Lung (tissue), 12 donors: Measurements from ENCODE around the gene ADAMTS4. TPM values are rescaled to one million over a fixed set of nuclear protein-coding genes. Genes with fewer than 3 reads are reported as not detected.

Experiments used
- ATAC-seq: fragments of 200-7000 bp; cut with Tn5 transposase; one replicate; pipeline ENCODE4 v1.9.1; 2020; ENCODE audit warnings: moderate number of reproducible peaks; ENCODE audit not compliant: insufficient read depth, low FRiP score
- DNase-seq, 3 donors: peaks; one replicate each; pipeline ENCODE4 v3.0.0-alpha.2; 2013 to 2017
- H3K27ac ChIP-seq, 2 donors: one replicate each; pipeline ENCODE4 v1.5.1; 2013; ENCODE audit warnings: mild to moderate bottlenecking in 2 of 2, moderate library complexity in 2 of 2, control low read depth in 1 of 2, inconsistent platforms in 1 of 2, low read depth in 1 of 2, low read length in 1 of 2
- H3K27me3 ChIP-seq, 3 donors: one replicate each; pipeline ENCODE4 v1.5.1; 2013; ENCODE audit warnings: low read length in 2 of 3; ENCODE audit not compliant: control insufficient read depth in 3 of 3, insufficient read depth in 3 of 3
- H3K36me3 ChIP-seq, 4 donors: one replicate each; pipeline ENCODE4 v1.5.1; 2013; ENCODE audit warnings: low read length in 4 of 4, mild to moderate bottlenecking in 1 of 4, moderate library complexity in 1 of 4; ENCODE audit not compliant: control insufficient read depth in 4 of 4, insufficient read depth in 4 of 4
- H3K4me1 ChIP-seq, 5 donors: one replicate each; pipeline ENCODE4 v1.5.1; 2013; ENCODE audit warnings: low read length in 5 of 5, mild to moderate bottlenecking in 2 of 5, moderate library complexity in 1 of 5; ENCODE audit not compliant: control insufficient read depth in 5 of 5, insufficient read depth in 5 of 5
- H3K4me3 ChIP-seq: one replicate; pipeline ENCODE4 v1.5.1; 2013; ENCODE audit warnings: mild to moderate bottlenecking, control low read depth, moderate library complexity
- H3K9ac ChIP-seq, 2 donors: one replicate each; pipeline ENCODE4 v1.5.1; 2013; ENCODE audit warnings: low read length in 2 of 2, control low read depth in 1 of 2; ENCODE audit not compliant: insufficient read depth in 1 of 2
- H3K9me3 ChIP-seq, 4 donors: one replicate each; pipeline ENCODE4 v1.5.1; 2013; ENCODE audit warnings: low read length in 3 of 4, mild to moderate bottlenecking in 1 of 4, moderate library complexity in 1 of 4; ENCODE audit not compliant: control insufficient read depth in 4 of 4, insufficient read depth in 3 of 4
- CTCF ChIP-seq: IDR thresholded peaks from 2 replicates; pipeline ENCODE4 v1.5.1; 2012; ENCODE audit warnings: mild to moderate bottlenecking; ENCODE audit errors: control extremely low read depth, extremely low read depth
- WGBS, 2 donors: extraction: QIAGEN DNeasy Blood & Tissue Kit; methylation state at CpG; one replicate each; pipeline ENCODE4 v1.1.7; 2013; 5-methylcytosine and 5-hydroxymethylcytosine counted together
- polyA plus RNA-seq, 2 donors: library from polyadenylated mRNA; stranded (reverse); fragments of 200-250 nt; gene quantifications; one replicate each; pipeline ENCODE4 v1.2.1, GENCODE V29; 2013
- total RNA-seq, 2 donors: library from RNA; depleted of rRNA in 1 of 2; stranded (reverse); fragments of >200 nt in 1 of 2; gene quantifications; one replicate each; pipeline ENCODE4 v1.2.1, GENCODE V29; 2014 to 2021
- donor health status: control.
- donor health status: control.
- donor health status: Bipolar disorder and iron deficiency.
- donor health status: healthy.
- donor health status: DM: yes; HTN: yes; CAD: no.

ADAMTS4 gene
- total and polyA plus RNA-seq, 4 donors: 2.3 to 22.3 (median 13.0) TPM

GRCh38 chr1:161177936-161178244 is 21.0 kb downstream of the ADAMTS4 start:
- Histone ChIP-seq H3K9me3 (no peaks in the 10 kb centered on the region), H3K36me3 (peaks cover 4 to 33% (median 15%) of the 10 kb centered on the region in 4 donors), H3K27me3 (no peaks in the 10 kb centered on the region), H3K9ac (peak overlapping the region; percentile 47 to 80), H3K27ac (peak overlapping the region; percentile 93 to 97), H3K4me3 (peak overlapping the region; percentile 37), H3K4me1 (peaks cover 0 to 20% (median 7%) of the 10 kb centered on the region in 5 donors)
- TF ChIP-seq CTCF: no peak
- WGBS, 2 donors: 56 to 66% methylated on average over 9 of the region's 9 CpGs
- DNase-seq (no peak), ATAC-seq (no peak)

- H3K27me3 ChIP-seq: no peaks in the 10 kb centered on the region
- H3K4me3 ChIP-seq: peak within 1 kb of the TSS; percentile 82
- peaks cover 0 to 21% (median 7%) of the 10 kb centered on the region in 5 donors for H3K4me1 ChIP-seq
- H3K36me3 ChIP-seq: peaks cover 6 to 37% (median 18%) of the 10 kb centered on the region in 4 donors
- TF ChIP-seq CTCF: no peak
- no peaks in the 10 kb centered on the region for H3K9me3 ChIP-seq
- 4 to 6% methylated on average over 47 to 50 of the region's 50 CpGs for WGBS, 2 donors
- DNase-seq: peak; percentile 86 to 93 (median 89)
- H3K27ac ChIP-seq: peak within 1 kb of the TSS; percentile 93 to 97
- peak within 1 kb of the TSS; percentile 79 to 93 for H3K9ac ChIP-seq
- peak; percentile 96 for ATAC-seq
These were observed 21.5 kb downstream of the ADAMTS4 start, which contains the start of gene B4GALT3 for GRCh38 chr1:161177112-161177935. B4GALT3 (minus strand) TSS chr1:161177507; CDS start chr1:161176060, 1,447 bp downstream.

- no peak for TF ChIP-seq CTCF
- peak; percentile 12 for ATAC-seq
- Histone ChIP-seq H3K9me3 (no peaks in the 10 kb centered on the region), H3K27me3 (no peaks in the 10 kb centered on the region), H3K9ac (peak overlapping the region; percentile 79 to 93), H3K36me3 (peaks cover 7 to 44% (median 23%) of the 10 kb centered on the region in 4 donors), H3K4me1 (peaks cover 0 to 21% (median 7%) of the 10 kb centered on the region in 5 donors), H3K4me3 (peak overlapping the region; percentile 82), H3K27ac (peak overlapping the region; percentile 93 to 97)
- no peak for DNase-seq
- WGBS, 2 donors: 19 to 26% methylated on average over 16 to 17 of the region's 17 CpGs
These were observed 22.3 kb downstream of the ADAMTS4 start for GRCh38 chr1:161176468-161177111.
